PC-3 (cell line): ENCODE results near the gene HOXA6. TPM values are rescaled to one million over a fixed set of nuclear protein-coding genes. Genes with fewer than 3 reads are reported as not detected.

Experiments used
- ATAC-seq: fragments of 200-7000 bp; cut with Tn5 transposase; 2 replicates; pipeline ENCODE4 v1.9.1; 2020; ENCODE audit warnings: mild to moderate bottlenecking, moderate library complexity
- BruUV-seq: library from RNA; stranded (reverse); fragments of 400-500 nt; replicated peaks from 2 replicates; lab custom pipeline; 2021; lab: Mats Ljungman, UMichigan
- CTCF ChIA-PET: fragments of 300-600 bp; sonication (Branson Sonifier 250); formaldehyde crosslinking; loops from one replicate; lab custom pipeline; 2022; ENCODE audit warnings: antibody characterized with exemption; lab: Charles Lee
- POLR2A ChIA-PET: fragments of 300-600 bp; sonication (Branson Sonifier 250); formaldehyde crosslinking; loops from one replicate; lab custom pipeline; 2022; ENCODE audit warnings: antibody characterized with exemption; ENCODE audit not compliant: unreplicated experiment; lab: Charles Lee
- DNase-seq: peaks from one replicate; pipeline ENCODE4 v3.0.0-alpha.2; 2015
- H2AFZ ChIP-seq: fragments of 300-600 bp; sonication (generic); 2 replicates; pipeline ENCODE4 v1.6.0; 2016; ENCODE audit warnings: antibody characterized with exemption, low read length
- H3F3A ChIP-seq: fragments of 300-600 bp; sonication (generic); one replicate; pipeline ENCODE4 v1.6.0; 2017; ENCODE audit warnings: antibody characterized with exemption, low read length, control low read depth, mild to moderate bottlenecking; ENCODE audit not compliant: unreplicated experiment
- H3K27ac ChIP-seq: fragments of 300-600 bp; sonication (generic); 2 replicates; pipeline ENCODE4 v1.5.1; 2016; ENCODE audit warnings: mild to moderate bottlenecking, low read length
- H3K27me3 ChIP-seq: fragments of 300-600 bp; sonication (generic); 2 replicates; pipeline ENCODE4 v1.6.1; 2016; ENCODE audit warnings: low read length, mixed read lengths
- H3K36me3 ChIP-seq: fragments of 300-600 bp; sonication (generic); 2 replicates; pipeline ENCODE4 v1.6.1; 2016; ENCODE audit warnings: low read depth, mixed run types, low read length, mixed read lengths
- H3K4me1 ChIP-seq: fragments of 300-600 bp; sonication (generic); 2 replicates; pipeline ENCODE4 v1.5.1; 2016; ENCODE audit warnings: low read length; ENCODE audit not compliant: insufficient read depth
- H3K4me2 ChIP-seq: fragments of 300-600 bp; sonication (generic); 2 replicates; pipeline ENCODE4 v1.6.0; 2016; ENCODE audit warnings: low read length
- H3K4me3 ChIP-seq: fragments of 300-600 bp; sonication (generic); 2 replicates; pipeline ENCODE4 v1.5.1; 2016; ENCODE audit warnings: mild to moderate bottlenecking, low read length, mixed read lengths
- H3K79me2 ChIP-seq: fragments of 300-600 bp; sonication (generic); 2 replicates; pipeline ENCODE4 v1.6.1; 2017; ENCODE audit warnings: low read length, mixed read lengths
- H3K9ac ChIP-seq: fragments of 300-600 bp; sonication (generic); 2 replicates; pipeline ENCODE4 v1.6.0; 2016; ENCODE audit warnings: mild to moderate bottlenecking, low read length
- H3K9me2 ChIP-seq: fragments of 300-600 bp; sonication (generic); replicated peaks from 2 replicates; pipeline ENCODE4 v1.6.1; 2016; ENCODE audit warnings: mixed run types, low read length, mixed read lengths
- H3K9me3 ChIP-seq: fragments of 300-600 bp; sonication (generic); 2 replicates; pipeline ENCODE4 v1.6.1; 2016; ENCODE audit warnings: low read length, mixed read lengths
- H4K20me1 ChIP-seq: fragments of 300-600 bp; sonication (generic); 2 replicates; pipeline ENCODE4 v1.6.1; 2016; ENCODE audit warnings: low read length, mixed read lengths
- CTCF ChIP-seq: fragments of 300-600 bp; sonication (generic); conservative IDR thresholded peaks from 2 replicates; pipeline ENCODE4 v1.5.1; 2017; ENCODE audit warnings: antibody characterized with exemption, low read depth, mild to moderate bottlenecking, low read length
- EZH2 ChIP-seq: fragments of 300-600 bp; sonication (generic); IDR thresholded peaks from one replicate; pipeline ENCODE4 v1.6.1; 2017; ENCODE audit warnings: antibody characterized with exemption, mild to moderate bottlenecking, low read length; ENCODE audit not compliant: unreplicated experiment
- EZH2phosphoT487 ChIP-seq: fragments of 300-600 bp; sonication (generic); IDR thresholded peaks from 2 replicates; pipeline ENCODE4 v1.6.1; 2018; ENCODE audit warnings: mild to moderate bottlenecking, antibody characterized with exemption, low read length, borderline replicate concordance
- intact Hi-C: fragments of 100-400 bp; cut with micrococcal nuclease; formaldehyde crosslinking; loops from 2 replicates; pipeline ENCODE4 v1.9.0; 2023
- total RNA-seq: library from RNA; depleted of rRNA; stranded (reverse); fragments of >200 nt; gene quantifications from 2 replicates; pipeline ENCODE4 v1.2.3, GENCODE V29; 2014

Gene HOXA6
- total RNA-seq, 1 experiment from 2014 or later = 8.3 TPM

- Histone ChIP-seq H3K4me1 (peaks cover 26% of the 10 kb centered on the region), H3K4me2 (peak overlapping the region; percentile 93), H3K4me3 (peak overlapping the region; percentile 84), H3F3A (no peaks in the 10 kb centered on the region), H3K27me3 (no peaks in the 10 kb centered on the region), H4K20me1 (no peaks in the 10 kb centered on the region), H3K9ac (peak overlapping the region; percentile 90), H3K9me3 (no peaks in the 10 kb centered on the region), H2AFZ (no peak overlapping the region), H3K27ac (peak overlapping the region; percentile 97), H3K9me2 (no peaks in the 10 kb centered on the region), H3K79me2 (peaks cover 100% of the 10 kb centered on the region), H3K36me3 (0 out of 2 replicates have a peak, but pooled peaks cover 4% of the 10 kb centered on the region)
- intact Hi-C loops = no loop called here
- ChIA-PET CTCF (interaction anchor here (0.6 kb wide), 1 partner anchor 8 kb away, joined by 5 read pairs; no protein-coding TSS in a partner anchor), POLR2A (interaction anchor here (1.3 kb wide), 1 partner anchor 17 kb away, joined by 3 read pairs; no protein-coding TSS in a partner anchor)
- TSS peak; percentile 5 for BruUV-seq
- DNase-seq (no peak), ATAC-seq (no peak)
- TF ChIP-seq EZH2phosphoT487 = no peak
These were observed 24.2 kb upstream of the HOXA6 start for GRCh38 chr7:27171637-27172314.

GRCh38 chr7:27171325-27171636 is 23.7 kb upstream of the HOXA6 start:
- intact Hi-C loops = no loop called here
- H3K27ac ChIP-seq = peak overlapping the region; percentile 97
- H3K4me2 ChIP-seq = peak overlapping the region; percentile 93
- DNase-seq (peak; percentile 63), ATAC-seq (no peak)
- H3K4me1 ChIP-seq = peaks cover 21% of the 10 kb centered on the region
- H3K4me3 ChIP-seq = peak overlapping the region; percentile 84
- H3K36me3 ChIP-seq = 0 out of 2 replicates have a peak, but pooled peaks cover 4% of the 10 kb centered on the region
- H3K9ac ChIP-seq = peak overlapping the region; percentile 90
- CTCF ChIA-PET = interaction anchor here (0.6 kb wide), 1 partner anchor 9 kb away, joined by 5 read pairs; no protein-coding TSS in a partner anchor
- TF ChIP-seq CTCF = no peak
- no peak for TF ChIP-seq EZH2phosphoT487
- no peak for TF ChIP-seq EZH2
- H3K9me3 ChIP-seq = no peaks in the 10 kb centered on the region
- no peaks in the 10 kb centered on the region for H3K27me3 ChIP-seq
- BruUV-seq = no TSS peak
- no peak overlapping the region for H2AFZ ChIP-seq
- H3F3A ChIP-seq = no peaks in the 10 kb centered on the region
- peaks cover 100% of the 10 kb centered on the region for H3K79me2 ChIP-seq
- POLR2A ChIA-PET = no interaction called here
- no peaks in the 10 kb centered on the region for H4K20me1 ChIP-seq
- no peaks in the 10 kb centered on the region for H3K9me2 ChIP-seq

- no peaks in the 10 kb centered on the region for H4K20me1 ChIP-seq
- CTCF ChIA-PET = interaction anchor here (0.6 to 0.9 kb wide), 2 partner anchors 9 to 24 kb away, joined by 3 to 5 read pairs; no protein-coding TSS in a partner anchor
- no peak overlapping the region for H2AFZ ChIP-seq
- DNase-seq (peak; percentile 1), ATAC-seq (no peak)
- TSS peak; percentile 22 for BruUV-seq
- H3K4me3 ChIP-seq = peak overlapping the region; percentile 84
- H3K36me3 ChIP-seq = 0 out of 2 replicates have a peak, but pooled peaks cover 4% of the 10 kb centered on the region
- peak overlapping the region; percentile 93 for H3K4me2 ChIP-seq
- intact Hi-C loops = no loop called here
- no peaks in the 10 kb centered on the region for H3K9me2 ChIP-seq
- no peak for TF ChIP-seq EZH2
- TF ChIP-seq EZH2phosphoT487 = no peak
- TF ChIP-seq CTCF = no peak
- H3K79me2 ChIP-seq = peaks cover 100% of the 10 kb centered on the region
- H3K9me3 ChIP-seq = no peaks in the 10 kb centered on the region
- no peaks in the 10 kb centered on the region for H3F3A ChIP-seq
- peak overlapping the region; percentile 97 for H3K27ac ChIP-seq
- no peaks in the 10 kb centered on the region for H3K27me3 ChIP-seq
- POLR2A ChIA-PET = interaction anchor here (0.6 to 0.7 kb wide), 2 partner anchors 16 to 603 kb away, joined by 4 to 5 read pairs; no protein-coding TSS in a partner anchor
- peaks cover 20% of the 10 kb centered on the region for H3K4me1 ChIP-seq
- H3K9ac ChIP-seq = peak overlapping the region; percentile 90
These were observed 23.1 kb upstream of the HOXA6 start for GRCh38 chr7:27170426-27171324.
